GM21529 (cell line): ENCODE data around the gene TMEM247.

ENCODE experiments used
- ATAC-seq: cut with Tn5 transposase; IDR thresholded peaks from one replicate; pipeline ENCODE4 v1.9.1; 2021; ENCODE audit not compliant: unreplicated experiment

TMEM247 gene

DNA sequence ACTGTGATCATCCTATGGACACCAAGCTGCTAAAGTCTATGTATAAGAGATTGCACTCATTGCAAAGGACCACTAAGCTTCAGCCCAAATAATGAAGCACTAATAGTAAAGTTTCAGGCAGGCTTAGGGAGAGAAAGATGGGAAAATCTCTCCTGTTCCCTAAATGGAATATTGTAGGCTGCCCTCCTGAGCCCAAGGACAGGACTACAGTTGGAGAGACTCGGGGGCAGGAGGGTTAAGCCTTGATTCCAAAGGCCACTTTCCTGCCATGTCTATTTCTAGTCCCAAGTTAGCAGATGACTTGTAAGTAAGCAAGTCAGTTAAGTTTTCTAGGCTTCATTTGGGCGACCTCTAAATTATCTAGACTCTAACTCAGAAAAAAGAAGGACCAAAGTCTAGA, 9.0 kb downstream of the TMEM247 start:
- ATAC-seq, result no peak

DNA sequence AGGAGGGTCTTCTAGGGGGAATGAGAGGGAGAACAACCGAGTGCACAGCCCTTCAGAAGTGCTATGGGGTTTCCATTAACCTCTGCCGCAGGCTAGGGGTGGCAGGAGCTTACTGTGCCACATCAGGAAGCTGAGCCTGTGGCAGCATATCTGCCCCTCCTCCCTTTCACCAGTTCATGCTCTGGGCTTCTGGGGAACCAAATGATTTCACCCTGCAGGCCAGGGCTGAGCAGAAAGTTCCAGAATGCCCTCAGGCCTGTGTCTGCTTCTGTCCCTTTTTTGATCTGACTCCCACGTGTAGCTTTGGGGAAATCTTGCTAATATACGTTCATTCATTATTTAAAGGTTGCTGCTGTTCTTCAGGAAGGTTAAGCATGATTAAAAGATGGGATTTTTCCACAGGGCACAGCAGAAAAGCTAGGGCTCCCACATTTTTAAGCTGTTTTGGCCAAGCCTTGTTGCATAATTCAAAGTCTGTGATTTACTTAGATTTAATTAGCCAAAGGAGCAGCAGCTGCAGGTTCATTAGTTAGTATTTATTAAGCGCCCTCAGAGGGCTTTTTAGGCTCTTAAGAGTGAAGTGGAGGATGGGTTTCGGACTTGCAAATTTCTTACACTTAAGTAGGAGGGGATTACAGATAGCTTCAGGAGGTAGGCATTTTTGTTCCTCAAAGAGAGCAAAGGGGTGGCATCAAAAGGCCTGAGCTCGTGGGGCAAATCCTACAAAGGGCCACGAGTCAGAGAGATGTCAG, 10.2 kb downstream of the TMEM247 start:
- ATAC-seq, result no peak

DNA sequence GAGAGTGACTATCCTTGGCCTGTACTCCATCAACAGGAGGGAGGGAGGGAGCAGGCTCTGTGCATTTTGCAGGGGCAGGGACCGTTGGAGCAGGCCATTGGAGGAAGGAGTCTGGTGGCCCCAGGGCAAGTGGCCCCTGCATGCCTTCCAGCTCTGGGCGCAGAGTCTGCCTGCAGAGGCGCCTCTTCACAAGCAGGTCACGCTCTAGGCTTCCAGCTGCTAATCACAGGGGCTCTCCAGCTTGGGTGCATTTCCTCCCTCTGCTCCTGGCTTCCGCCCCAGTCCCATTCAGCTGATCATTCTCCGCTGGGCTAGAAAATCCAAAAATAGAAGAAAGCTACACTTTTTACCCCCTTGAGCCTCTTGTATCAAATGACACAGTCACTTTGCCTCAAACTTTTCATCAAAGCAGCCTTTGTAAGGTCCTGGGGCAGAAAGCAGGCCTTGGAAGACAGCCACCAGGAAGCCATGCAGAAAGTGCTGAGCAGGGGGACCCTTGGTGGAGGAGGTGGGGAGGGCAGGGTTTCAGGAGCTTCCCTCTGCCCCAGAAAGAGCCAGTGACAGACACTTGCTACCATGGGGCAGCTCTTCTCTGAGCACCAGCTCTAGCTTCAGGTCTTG, 11.3 kb downstream of the TMEM247 start:
- peak; percentile 75 for ATAC-seq

DNA sequence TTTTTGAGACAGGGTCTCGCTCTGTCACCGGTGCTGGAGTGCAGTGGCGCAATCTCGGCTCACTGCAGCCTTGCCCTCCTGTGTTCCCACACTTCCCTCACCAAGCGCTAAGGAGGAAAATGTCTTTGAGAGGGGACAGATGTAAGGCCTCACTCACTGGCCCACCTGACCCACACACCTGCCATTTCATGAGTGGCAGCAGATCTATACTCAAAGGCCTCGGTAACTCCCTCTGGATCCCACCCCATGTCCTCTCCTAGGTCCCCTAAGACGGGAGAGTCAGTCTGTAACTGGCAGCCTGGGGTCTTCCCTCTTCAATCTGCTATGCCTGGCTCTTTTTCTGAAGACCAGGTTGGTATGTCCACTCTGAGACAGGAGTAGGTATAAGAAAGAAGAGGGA, 12.9 kb downstream of the TMEM247 start:
- ATAC-seq, result no peak

DNA sequence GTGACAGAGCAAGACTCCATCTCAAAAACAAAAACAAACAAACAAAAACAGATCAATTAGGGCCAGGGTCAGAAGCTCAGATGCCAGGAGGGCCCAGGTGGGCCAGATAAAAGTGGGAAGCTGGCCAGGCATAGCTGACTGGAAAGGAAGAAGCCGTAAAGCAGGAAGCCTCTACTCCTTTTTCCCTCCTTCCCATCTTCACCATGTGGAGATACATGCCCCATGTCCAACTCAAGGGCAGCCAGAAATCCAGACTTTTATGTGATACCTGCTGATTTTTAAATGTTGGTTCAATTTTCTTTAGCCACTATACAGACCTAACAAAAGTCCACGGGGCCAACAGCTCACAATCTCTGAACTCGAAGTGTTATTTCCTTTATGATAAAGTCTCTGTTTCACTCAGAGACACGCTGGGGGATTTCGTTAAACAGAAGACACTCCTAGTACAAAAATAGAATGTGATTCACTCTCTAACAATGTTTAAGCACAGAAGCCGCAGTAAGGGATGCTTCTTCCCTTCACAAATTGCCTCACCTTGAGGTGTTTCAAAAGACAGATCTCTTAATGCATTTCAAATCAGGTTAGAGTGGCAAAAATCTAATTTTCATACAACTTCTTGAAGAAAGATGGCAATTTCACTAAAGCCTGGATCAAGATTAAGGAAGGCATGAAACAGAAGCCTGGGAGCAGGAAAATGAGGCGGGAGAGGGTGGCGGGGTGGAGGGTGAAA, 14.0 kb downstream of the TMEM247 start:
- peak; percentile 80 for ATAC-seq

DNA sequence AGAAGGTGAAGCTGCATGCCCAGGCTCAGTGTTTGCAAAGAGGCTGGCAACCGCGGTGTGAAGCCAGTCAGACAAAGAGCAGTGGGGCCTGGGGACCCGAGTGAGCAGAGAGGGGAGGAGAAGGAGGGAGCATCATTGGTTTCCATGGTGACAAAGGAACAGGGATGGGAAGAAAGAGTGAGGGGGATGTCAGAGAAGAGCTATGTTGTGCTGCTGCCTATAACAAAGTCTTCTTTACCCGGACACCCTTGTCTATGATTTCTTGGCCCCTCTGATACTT, 14.5 kb downstream of the TMEM247 start:
- no peak for ATAC-seq

DNA sequence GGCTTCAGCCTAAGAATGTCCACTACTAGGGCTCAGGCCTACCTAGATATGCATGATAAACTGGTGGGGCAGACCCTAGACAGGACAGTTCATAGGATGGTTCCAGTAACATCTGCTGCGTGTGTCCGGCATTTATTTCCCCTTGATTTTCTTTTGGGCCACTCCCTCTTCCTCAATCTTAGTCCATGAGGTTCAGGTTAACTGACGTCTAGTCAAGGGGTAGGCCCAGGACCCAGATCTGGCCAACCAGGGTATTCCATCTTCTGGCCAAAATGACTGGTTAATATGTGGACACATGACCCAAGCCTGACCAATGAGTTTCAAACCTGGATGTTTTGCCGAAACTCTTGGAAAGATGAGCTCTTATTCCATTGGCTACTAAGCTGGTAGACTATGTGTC, 15.2 kb downstream of the TMEM247 start:
- no peak for ATAC-seq

DNA sequence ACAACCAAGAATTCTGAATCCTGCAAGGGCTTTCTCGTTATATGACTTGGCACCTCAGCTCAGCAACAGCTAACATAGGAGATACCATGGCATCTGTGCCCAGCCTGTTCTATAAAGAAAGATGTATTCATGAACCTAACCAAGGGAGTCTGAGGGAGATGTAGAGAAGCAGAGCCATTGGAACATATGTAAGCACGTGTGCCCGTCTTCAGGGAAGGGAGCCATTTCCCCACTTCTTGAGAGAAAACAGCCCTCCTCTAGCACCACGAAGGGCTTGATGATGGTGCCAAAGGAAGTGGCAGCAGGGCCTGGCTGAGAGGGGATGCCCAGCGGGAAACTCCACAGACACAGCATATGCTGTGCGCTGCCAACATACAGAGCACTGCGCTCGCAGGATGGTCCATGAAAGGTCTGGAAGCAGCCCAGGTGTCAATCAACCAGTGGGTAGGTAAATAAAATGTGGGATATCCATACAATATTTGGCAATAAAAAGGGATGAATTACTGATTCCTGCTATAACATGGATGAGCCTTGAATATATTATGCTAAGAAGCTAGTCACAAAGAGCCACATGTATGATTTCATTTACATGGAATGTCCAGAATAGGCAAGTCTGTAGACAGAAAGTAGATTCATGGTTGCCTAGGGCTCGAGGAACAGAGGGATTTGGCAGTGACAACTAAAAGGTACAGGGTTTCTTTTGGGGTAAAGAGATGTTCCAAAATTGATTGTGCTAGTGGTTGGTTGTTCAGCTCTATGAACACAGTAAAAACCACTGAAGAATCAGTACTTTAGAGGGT, 16.1 kb downstream of the TMEM247 start:
- ATAC-seq, result no peak

DNA sequence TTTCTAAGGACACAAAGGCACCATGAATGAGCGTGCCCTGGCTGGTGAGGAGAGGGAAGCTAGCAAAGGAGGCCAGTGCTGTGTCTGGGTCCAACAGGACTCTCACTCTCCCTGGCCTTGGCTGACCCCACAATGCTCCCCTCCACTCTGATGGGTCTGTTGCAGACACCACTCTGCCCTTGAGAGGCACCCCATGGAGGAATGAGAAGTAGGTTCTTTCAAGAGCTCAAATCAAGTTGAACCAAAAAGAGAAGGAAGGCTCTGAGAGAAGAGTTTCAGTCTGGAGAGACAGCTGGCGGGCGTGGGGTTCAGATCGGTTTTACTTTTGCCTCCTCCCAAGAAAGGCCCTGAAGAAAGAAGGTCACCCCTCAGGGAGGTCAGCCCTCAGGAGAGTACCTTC, 18.4 kb downstream of the TMEM247 start:
- no peak for ATAC-seq

DNA sequence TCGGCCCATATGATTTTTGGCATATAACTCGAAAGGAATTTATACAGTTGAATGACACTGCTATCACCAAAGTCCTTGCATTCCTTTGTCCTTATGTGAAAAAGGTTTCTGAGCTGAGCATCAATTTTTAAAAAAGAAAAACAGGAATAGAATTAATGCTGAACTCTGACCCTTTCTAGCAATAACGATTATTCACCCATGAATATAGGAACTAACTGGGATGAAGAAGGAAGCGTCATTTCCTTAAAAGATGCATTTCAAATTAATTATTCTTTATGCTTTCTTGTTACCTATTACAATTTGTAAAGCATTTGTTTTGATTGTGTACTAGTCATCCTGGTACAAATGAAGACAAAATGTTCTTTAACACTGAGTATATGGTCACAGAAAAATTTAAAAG, 19.3 kb downstream of the TMEM247 start:
- no peak for ATAC-seq

DNA sequence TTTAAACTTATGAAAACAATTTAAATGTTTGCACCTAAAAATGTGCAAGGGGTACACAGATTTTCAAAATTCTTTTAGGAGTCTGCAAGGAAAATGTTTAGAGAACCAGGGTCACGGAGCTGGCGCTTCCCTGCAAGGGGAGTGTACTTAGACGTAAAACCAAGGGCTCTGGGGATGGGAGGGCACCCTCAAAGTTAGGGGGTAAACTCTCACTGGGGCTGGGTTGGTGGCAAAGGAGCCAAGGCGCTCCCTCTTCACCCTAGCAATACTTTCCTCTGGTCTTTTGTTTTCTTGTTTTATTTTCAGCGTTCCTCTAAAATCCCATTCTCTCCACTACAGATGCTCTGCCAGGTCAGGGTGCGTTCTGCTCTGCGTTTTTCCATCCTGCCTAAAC, 20.0 kb downstream of the TMEM247 start:
- ATAC-seq, result no peak

DNA sequence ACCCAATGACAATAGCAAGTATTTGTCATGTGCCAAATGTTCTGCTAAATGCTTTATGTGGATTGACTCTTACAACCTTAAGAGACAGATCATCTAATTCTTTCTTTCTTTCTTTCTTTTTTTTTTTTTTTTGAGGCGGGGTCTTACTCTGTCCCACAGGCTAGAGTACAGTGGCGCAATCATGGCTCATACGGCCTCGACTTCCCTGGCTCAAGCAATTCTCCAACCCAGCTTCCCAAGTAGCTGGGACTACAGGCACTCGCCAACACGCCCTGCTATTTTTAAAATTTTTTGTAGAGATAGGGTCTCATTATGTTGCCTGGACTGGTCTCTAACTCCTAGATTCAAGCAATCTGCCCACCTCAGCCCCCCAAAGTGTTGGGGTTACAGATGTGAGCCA, 21.4 kb downstream of the TMEM247 start:
- no peak for ATAC-seq

DNA sequence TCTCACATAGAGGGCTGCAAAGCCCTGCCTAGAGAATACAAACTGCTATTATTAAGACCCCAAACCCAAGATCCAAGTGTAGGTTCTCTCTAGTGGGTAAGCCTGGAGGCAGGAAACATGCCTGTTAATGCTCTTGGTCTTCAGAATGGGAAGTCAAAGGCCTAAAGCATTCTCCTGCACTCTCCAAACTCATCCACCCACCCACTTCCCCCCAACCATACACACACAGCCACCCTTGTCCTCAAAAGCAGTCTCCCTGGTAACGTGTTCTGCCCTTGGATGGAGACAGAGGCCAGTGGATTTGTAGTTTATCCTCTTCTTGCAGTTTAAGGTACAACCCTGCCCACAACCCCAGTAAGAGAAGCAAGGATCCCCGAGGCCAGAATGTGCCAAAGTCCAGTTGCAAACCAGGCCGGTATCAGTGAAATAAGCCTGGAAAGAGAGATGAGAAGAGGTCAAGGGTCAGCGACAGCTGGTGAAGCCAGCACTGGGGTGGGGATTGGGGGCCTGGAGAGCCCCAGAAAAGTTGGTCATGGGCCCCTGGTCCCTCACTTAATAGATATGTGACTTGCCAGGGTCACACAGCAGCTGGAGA, 23.0 kb downstream of the TMEM247 start:
- no peak for ATAC-seq

DNA sequence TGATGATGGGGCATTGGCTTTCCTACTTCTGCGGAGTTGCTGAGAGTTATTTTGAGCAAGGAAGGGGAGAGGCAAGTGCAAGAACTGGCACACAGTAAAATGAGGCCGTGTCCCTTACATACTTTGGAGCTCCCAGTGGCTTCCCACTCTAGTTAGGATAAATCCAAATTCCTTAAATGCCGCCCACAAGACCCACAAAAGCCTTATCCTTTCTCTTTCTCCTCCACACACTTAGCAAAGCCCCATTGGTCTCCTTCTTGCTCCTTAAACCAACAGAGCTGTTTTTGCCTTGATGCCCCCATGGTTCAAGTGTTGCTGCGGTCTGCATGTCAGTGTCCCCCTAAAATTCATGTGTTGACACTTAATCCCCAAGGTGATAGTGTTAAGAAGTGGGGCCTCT, 24.3 kb downstream of the TMEM247 start:
- ATAC-seq, result no peak

DNA sequence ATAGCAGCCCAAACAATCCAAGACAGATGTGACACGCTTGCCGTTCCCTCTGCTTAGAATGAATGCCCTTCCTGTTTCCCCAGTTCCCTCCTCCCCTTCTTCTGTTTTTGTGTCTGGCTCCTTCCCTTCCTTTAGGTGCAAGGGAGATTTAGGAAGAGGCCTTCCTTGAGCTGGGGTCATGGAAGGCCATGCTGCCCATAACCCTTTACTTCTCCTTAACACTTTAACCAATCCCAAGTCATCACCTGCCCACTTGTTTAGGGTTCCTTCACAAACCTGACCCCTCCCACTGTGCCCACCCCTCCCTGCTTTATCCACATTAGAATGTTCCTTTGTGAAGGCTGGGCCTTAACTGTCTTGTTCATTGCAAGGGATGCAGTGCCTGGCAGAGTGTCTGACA, 24.9 kb downstream of the TMEM247 start:
- no peak for ATAC-seq

DNA sequence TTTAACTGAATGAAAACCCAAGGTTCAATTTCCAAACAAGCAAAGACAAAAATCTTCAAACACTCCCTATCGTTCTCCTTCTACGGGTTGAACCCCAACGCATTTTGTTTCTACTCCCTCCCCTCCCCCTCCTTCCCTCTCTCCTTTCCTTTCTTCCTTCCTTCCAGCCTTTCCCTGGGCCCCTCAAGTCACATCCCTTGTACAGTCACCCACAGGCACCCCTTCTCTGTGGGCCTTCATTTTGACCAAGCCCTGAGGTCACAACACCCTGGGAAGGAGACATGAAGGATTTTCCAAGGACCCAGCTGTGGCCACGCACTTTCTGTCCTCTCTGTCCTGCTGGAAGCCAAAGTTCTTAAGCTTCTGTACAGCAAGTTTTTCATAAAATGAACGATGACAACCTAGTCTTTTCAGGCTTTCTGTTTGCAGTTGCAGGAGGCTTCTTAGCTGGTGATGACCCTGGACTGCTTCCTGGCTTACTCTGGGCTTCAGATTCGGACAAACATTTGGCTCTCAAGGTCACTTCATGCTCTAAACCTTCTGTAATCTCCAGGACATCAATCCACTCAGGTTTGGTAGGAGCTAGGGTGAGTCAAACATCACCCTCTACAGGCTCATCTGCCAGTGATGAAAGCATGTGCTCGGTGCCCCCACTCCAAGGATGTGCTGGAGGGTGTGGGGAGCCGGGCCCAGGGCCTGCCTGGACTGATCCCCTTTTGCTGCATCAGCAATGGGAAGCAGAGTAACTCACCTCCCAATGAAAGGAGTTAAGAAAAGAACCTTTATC, 25.5 kb downstream of the TMEM247 start:
- ATAC-seq, result no peak

DNA sequence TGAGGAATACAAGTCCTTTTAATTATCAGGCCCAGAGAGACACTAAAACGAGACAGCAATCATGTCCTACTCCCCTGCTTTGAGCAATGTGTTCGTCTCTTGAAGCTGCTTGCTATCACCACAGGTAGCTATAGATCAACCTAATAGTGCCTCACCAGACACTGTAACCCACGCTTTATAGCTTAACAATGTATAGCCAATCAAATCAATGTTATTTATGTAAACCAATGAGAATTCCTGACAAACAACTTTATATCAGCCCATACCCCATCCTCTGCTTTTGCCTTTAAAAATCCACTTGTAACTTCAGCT, 26.1 kb downstream of the TMEM247 start:
- no peak for ATAC-seq

DNA sequence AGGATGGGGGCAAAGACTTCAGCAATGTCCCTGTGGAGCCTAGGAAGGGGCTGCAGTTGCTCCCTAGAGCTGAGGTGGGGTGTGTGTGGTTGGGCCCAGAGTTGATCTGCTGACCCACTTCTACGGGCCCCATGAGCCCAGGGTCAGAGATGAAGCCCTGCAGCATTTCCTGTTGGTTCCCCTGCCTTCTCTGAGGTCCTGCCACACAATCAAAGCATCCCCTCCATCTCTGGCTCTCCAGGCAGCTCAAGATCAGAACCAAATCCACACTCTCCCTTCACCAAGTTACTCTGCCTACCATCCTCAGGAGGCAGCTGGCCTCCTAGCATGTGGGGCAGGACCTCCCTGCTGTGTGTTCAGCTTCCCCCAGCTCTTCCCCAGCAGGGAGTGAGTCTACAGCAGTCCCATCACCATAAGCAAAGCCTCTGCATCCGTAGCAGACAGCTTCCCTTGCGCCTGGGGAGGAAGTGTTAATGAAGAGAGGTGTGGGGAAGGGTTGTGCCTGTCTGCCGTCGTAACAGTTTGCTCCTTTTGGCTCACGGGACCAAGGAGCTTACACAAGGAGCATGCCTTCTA, 26.9 kb downstream of the TMEM247 start:
- ATAC-seq, result no peak

DNA sequence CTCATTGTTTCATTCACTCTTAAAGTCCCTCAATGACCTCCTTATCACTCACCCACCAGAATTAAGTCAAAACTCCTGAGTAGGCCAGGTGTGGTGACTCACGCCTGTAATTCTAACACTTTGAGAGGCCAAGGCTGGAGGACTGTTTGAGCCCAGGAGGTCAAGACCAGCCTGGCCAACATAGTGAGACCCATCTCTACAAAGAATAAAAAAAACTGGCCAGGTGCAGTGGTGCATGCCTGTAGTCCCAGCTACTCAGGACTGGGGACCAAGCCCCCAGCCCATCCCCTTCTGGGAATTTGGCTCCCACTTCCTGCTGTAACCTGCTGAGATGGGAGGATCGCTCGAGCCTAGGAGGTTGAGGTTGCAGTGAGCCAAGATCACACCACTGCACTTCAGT, 28.9 kb downstream of the TMEM247 start:
- ATAC-seq, result no peak

DNA sequence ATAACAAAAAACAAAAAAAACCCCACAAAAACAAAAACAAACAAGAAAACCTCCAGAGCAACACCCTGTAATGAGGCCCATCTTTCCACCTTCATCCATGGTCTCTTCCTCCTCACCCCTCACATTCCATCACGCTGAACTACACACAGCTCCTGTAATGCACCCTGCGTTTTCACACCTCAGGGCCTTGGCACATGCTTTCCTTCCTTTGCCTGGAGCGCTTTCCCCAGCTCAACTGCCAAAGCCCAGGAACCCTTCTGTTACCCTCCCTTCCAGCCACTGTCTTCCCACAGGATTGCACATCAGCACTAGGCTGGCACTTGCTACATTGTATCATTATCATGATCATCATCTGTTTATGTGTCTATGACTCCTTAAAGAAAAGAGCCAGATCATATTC, 29.4 kb downstream of the TMEM247 start:
- ATAC-seq, result no peak
